BE2C (cell line): ENCODE results near the gene MYMK.

Experiments used
- DNase-seq: peaks from one replicate; pipeline ENCODE4 v3.0.0-alpha.2; 2020
- H3K27me3 ChIP-seq: fragments of 250-450 bp; sonication (Bioruptor Pico); 2 replicates; pipeline ENCODE4 v1.5.1; 2020; ENCODE audit warnings: mild to moderate bottlenecking
- H3K36me3 ChIP-seq: fragments of 250-450 bp; sonication (Bioruptor Pico); 2 replicates; pipeline ENCODE4 v1.5.1; 2020; ENCODE audit warnings: mild to moderate bottlenecking
- H3K4me1 ChIP-seq: fragments of 250-450 bp; sonication (Bioruptor Pico); 2 replicates; pipeline ENCODE4 v1.5.1; 2020
- H3K4me3 ChIP-seq: 2 replicates; pipeline ENCODE4 v1.5.1; 2011; ENCODE audit warnings: low read depth, low read length
- H3K9me3 ChIP-seq: fragments of 250-450 bp; sonication (Bioruptor Pico); 2 replicates; pipeline ENCODE4 v1.5.1; 2020
- CTCF ChIP-seq: IDR thresholded peaks from 2 replicates; pipeline ENCODE4 v1.5.1; 2012; ENCODE audit warnings: mild to moderate bottlenecking, low read depth, low read length

MYMK gene

GRCh38 chr9:133507246-133507965, 17.4 kb downstream of the MYMK start:
- H3K36me3 ChIP-seq, result no peaks in the 10 kb centered on the region
- H3K9me3 ChIP-seq, result no peaks in the 10 kb centered on the region
- no peak overlapping the region for H3K4me3 ChIP-seq
- no peak for DNase-seq
- peaks cover 12% of the 10 kb centered on the region for H3K4me1 ChIP-seq
- H3K27me3 ChIP-seq, result no peaks in the 10 kb centered on the region
- TF ChIP-seq CTCF, result no peak

- no peak for TF ChIP-seq CTCF
- H3K9me3 ChIP-seq, result peaks cover 3% of the 10 kb centered on the region
- no peak for DNase-seq
Measured at GRCh38 chr9:133506653-133507038, 18.1 kb downstream of the MYMK start.

GRCh38 chr9:133505901-133506652, 18.7 kb downstream of the MYMK start:
- Histone ChIP-seq H3K9me3 (peaks cover 4% of the 10 kb centered on the region), H3K27me3 (no peaks in the 10 kb centered on the region), H3K4me3 (no peak overlapping the region), H3K4me1 (peaks cover 12% of the 10 kb centered on the region), H3K36me3 (no peaks in the 10 kb centered on the region)
- no peak for TF ChIP-seq CTCF
- no peak for DNase-seq

More at GRCh38 chr9:133506653-133507038, 18.1 kb downstream of the MYMK start:
- Histone ChIP-seq H3K4me3 (no peak overlapping the region), H3K4me1 (peaks cover 12% of the 10 kb centered on the region), H3K27me3 (no peaks in the 10 kb centered on the region), H3K36me3 (no peaks in the 10 kb centered on the region)

- Histone ChIP-seq H3K9me3 (peaks cover 4% of the 10 kb centered on the region), H3K4me3 (no peak overlapping the region), H3K4me1 (peaks cover 12% of the 10 kb centered on the region), H3K36me3 (no peaks in the 10 kb centered on the region), H3K27me3 (no peaks in the 10 kb centered on the region)
- no peak for DNase-seq
- no peak for TF ChIP-seq CTCF
Measured at GRCh38 chr9:133505186-133505830, 19.5 kb downstream of the MYMK start.

- DNase-seq, result no peak
- H3K4me3 ChIP-seq, result no peak overlapping the region
- TF ChIP-seq CTCF, result no peak
- H3K9me3 ChIP-seq, result peaks cover 4% of the 10 kb centered on the region
- no peaks in the 10 kb centered on the region; the same call in 1 of the 2 replicates for H3K4me1 ChIP-seq
- no peaks in the 10 kb centered on the region for H3K36me3 ChIP-seq
- H3K27me3 ChIP-seq, result no peaks in the 10 kb centered on the region
Measured at GRCh38 chr9:133502112-133502511, 22.6 kb downstream of the MYMK start.

- H3K27me3 ChIP-seq, result no peaks in the 10 kb centered on the region
- H3K4me3 ChIP-seq, result no peak overlapping the region
- H3K4me1 ChIP-seq, result no peaks in the 10 kb centered on the region
- H3K9me3 ChIP-seq, result peaks cover 4% of the 10 kb centered on the region
- DNase-seq, result no peak
- TF ChIP-seq CTCF, result no peak
- H3K36me3 ChIP-seq, result no peaks in the 10 kb centered on the region
Measured at GRCh38 chr9:133499892-133500270, 24.9 kb downstream of the MYMK start.
